ENCODE measurements around the gene RPS6KA2.

RPS6KA2 gene

GRCh38 chr6:166439366-166440091 is 187.5 kb downstream of the RPS6KA2 start:
- no peak for DNase-seq

GRCh38 chr6:166438211-166438861 is 188.7 kb downstream of the RPS6KA2 start:
- no peak for DNase-seq

GRCh38 chr6:166437661-166438060 is 189.4 kb downstream of the RPS6KA2 start:
- DNase-seq: no peak

- no peak for DNase-seq
Observed at GRCh38 chr6:166436195-166437139, 190.6 kb downstream of the RPS6KA2 start.

DNA sequence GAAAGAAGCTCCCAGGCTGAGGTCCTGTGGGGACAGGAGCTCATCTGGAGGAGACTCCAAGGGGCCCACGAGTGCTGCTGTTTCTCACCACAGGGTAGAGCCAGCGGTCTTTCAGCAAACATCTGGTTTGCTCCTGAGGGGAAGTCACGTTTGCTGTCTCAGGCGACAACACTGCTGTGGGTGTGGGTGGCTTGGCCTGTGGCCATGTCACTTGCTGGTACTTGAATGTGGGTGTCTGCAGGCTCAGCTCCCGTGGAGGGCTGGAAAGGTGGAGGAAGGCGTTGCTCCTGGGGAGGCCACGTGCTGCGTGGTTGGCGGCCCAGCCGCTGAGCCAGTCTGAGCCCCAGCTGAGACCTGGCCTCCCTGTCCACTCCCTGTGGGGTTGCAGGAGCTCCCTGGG is 191.5 kb downstream of the RPS6KA2 start:
- peak; percentile 44 for DNase-seq

GRCh38 chr6:166434336-166434735 is 192.7 kb downstream of the RPS6KA2 start:
- DNase-seq: no peak

DNA sequence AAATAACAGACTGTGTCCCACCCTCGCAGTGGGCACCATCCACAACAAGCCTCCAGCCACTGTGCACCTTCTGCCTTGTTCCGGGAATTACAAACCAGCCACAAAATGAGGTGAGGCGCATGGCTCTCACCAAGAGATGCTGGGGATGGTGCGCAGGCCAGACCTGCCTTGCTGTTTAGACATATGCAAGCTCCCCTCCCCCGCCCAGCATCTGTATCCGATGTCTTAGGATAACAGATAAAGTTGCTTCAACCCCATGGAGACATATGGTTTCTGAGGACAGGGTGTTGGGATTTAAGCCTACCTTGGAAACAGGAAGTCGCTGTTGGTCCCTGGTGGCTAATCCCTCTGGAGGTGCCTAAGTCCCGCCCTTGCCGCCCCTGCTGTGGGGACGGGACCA is 194.0 kb downstream of the RPS6KA2 start:
- no peak for DNase-seq

- no peak for DNase-seq
Observed at GRCh38 chr6:166430269-166430668, 196.8 kb downstream of the RPS6KA2 start.

- DNase-seq: no peak
Observed at GRCh38 chr6:166424431-166424830, 202.6 kb downstream of the RPS6KA2 start.

DNA sequence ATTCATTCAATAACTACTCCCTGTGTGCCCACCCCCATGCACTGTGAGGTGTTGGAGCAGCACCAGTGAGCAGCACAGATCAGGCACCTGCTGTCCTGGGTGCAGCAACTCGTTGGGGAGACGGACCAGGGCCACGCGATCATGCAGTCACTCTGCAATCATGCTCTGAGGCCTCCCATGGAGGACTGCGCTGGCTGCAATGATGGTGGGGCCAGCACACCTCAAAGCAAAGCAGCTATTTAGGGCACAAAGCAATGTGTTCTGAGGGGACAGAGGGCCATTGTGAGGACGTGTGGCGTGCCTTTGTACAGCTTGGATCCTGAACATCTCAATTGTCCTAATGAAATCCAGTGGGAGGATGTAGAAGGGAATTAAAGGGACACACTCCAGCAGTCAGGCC is 203.3 kb downstream of the RPS6KA2 start:
- DNase-seq: no peak

GRCh38 chr6:166423051-166423745 is 203.9 kb downstream of the RPS6KA2 start:
- DNase-seq: no peak

- no peak for DNase-seq
Observed at GRCh38 chr6:166422201-166422940, 204.7 kb downstream of the RPS6KA2 start.

DNA sequence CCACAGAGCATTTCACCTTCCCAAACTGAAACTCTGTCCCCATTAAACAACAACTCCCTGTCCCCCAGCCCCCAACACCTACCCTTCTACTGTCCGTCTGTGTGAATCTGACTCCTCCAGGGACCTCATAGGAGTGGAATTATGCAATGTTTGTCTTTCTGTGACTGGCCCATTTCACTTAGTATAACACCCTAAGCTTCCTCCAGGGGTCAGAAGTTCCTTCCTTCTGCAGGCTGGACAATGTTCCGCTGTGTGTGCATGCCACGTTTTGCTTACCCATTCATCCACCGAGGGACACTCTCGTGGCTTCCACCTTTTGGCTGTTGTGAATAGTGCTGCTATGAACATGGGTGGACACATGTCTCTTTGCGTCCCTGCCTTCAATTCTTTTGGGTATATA is 206.7 kb downstream of the RPS6KA2 start:
- no peak for DNase-seq

- no peak for DNase-seq
Observed at GRCh38 chr6:166419717-166420116, 207.3 kb downstream of the RPS6KA2 start.

DNA sequence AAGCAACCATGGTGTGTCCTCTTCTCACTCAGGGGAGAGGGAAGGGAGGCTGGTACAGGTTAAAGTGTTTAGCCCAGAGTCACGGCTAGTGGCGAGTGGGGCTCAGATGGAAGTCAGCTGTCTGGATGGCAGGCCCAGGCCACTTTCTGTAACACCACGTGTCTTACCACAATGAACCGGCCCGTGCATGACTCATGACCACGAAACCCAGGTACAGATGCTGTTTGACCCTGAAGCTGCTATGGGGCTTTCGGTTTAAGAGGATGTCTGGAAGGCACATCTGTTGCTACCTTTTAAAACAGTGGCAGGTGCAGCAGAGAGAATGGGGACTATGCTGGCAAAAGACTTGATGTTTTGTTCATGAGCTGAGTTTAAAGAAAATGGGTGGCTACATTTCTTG is 207.8 kb downstream of the RPS6KA2 start:
- DNase-seq: peak; percentile 38

- no peak for DNase-seq
Observed at GRCh38 chr6:166418691-166419143, 208.3 kb downstream of the RPS6KA2 start.

DNA sequence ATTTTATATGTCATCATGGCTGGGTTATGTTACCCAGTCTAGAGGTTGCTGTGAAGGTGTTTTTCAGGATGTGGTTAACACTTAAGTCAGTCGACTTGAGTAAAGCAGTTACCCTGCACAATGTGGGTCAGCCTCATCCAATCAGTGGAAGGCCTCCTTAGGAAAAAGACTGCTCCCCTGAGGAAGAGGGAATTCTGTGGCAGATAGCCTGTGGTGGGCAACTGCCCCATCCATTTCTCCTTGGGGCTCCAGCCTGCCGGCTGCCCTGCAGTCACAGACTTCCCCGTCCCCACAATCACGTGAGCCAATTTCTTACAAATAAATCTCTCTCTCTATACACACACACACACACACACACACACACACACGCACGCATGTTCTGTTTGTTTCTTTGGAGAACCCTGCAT is 209.8 kb downstream of the RPS6KA2 start:
- DNase-seq: peak; percentile 34

DNA sequence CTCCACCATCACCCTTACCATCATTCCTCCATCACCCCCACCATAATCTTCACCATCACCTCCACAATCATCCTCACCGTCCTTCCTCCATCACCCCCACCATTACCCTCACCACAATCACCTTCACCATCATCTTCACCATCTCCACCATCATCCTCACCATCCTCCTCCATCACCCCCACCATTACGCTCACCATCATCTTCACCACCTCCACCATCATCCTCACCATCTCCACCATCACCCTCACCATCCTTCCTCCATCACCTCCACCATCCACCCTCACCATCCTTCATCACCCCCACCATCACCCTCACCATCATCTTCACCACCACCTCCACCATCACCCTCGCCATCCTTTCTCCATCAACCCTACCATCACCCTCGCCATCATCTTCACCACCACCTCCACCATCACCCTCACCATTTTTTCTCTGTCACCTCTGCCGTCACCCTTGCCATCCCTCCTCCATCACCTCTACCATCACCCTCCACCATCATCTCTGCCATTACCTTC is 211.2 kb downstream of the RPS6KA2 start:
- no peak for DNase-seq

- DNase-seq: peak; percentile 17
Observed at GRCh38 chr6:166415306-166415705, 211.7 kb downstream of the RPS6KA2 start.

DNA sequence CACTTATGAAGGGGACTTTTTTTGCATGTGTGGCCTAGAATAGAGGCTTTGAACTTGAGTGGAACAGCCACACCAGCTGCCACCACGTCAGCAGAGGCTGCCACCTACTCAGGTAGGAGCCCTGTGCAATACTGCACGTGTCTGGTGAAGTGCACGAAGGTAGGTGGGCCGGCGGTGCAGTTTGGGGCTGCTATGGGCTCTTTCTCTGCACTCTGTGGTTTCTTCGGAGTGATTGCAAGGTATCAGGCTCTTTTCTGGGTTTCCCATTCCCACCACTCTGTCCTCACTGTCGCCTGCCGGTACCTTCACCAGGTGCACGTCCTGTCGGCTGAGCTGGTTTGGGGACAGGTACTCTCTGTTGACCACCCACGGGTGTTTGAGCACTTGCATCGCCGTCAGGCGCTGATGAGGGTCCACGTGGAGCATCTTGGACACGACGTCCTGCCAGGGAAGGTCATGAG is 213.5 kb downstream of the RPS6KA2 start:
- DNase-seq: peak; percentile 11

DNA sequence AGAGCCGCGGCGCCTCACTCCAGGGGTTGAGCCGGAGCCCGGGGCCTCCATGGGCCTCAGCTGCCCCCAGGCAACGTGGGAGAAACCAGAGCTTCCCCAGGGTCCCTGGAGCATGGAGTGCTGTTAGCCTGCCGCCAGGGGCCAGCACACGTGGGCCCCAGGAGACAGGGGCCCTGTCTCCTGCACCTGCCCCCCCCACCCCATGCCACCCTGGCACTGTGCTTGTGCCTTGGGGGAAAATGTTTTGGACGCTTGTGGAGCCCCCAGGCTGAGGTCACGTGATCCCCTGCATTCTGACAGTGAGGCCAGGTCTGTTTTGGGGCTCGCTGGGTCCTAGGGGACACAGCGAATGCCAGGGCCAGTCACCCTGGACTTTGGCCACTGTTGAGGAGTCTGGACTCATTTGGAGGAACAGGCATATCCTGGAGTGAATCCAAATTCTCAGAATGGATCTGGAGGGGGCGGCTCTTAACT is 214.1 kb downstream of the RPS6KA2 start:
- no peak for DNase-seq
